Measurements from ENCODE around the gene DHX35. TPM values are rescaled to one million over a fixed set of nuclear protein-coding genes. Genes with fewer than 3 reads are reported as not detected.

Gene DHX35
- total RNA-seq, 1 donor from 2014 or later: 9.5 TPM

DNA sequence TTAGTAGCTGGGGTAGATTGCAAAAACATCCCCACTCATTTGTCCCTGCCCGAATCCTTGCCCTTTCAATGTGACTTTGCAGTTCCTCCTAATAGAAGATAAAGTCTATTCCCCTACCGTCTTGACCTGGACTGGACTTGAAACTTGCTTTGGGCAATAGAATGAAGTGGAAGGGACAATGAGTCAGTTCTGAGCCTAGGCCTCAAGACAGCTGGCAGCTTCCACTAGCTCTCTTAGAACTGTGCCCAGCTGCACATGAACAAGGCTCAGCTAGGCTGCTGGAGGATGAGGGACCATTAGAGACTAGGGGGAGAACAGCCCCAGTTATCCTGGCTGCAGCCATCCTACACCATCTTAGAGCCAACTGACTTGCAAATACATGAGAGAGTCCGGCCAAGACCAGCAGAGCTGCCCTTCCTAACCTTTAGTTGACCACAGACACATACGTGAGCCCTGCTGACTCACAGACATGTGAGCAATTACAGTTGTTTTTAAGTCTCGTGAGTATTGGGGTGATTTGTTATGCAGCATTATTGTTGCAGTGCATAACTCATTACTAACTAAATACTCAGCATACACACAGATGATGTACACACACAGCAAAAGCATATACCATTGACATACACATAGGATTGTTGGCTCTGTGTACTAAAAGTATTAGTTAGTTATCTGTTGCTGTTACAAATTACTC lies 105.5 kb downstream of the DHX35 start:
- no peak overlapping the region for H3K27ac Mint-ChIP-seq
- ChIA-PET CTCF (interaction anchor here (1.3 to 1.5 kb wide), 2 partner anchors 13 to 19 kb away, joined by 4 to 5 read pairs; no protein-coding TSS in a partner anchor), POLR2A (no interaction called here)
- no peak for TF ChIP-seq CTCF (IDR thresholded peaks at IDR 0.05)
- H3K4me1 Mint-ChIP-seq: no peaks in the 10 kb centered on the region
- ATAC-seq (ENCODE audit: low read depth) (no peak), DNase-seq (no peak)
- H3K36me3 Mint-ChIP-seq (ENCODE audit: low read depth): no peaks in the 10 kb centered on the region
- peaks cover 26% of the 10 kb centered on the region for H3K27me3 Mint-ChIP-seq
- intact Hi-C loops (cut with micrococcal nuclease): no loop called here
- peaks cover 5% of the 10 kb centered on the region for H3K9me3 Mint-ChIP-seq
- no peak overlapping the region for H3K4me3 Mint-ChIP-seq

- Mint-ChIP-seq H3K36me3 (ENCODE audit: low read depth) (no peaks in the 10 kb centered on the region), H3K4me3 (no peak overlapping the region), H3K27me3 (peaks cover 35% of the 10 kb centered on the region), H3K4me1 (no peaks in the 10 kb centered on the region), H3K9me3 (peaks cover 5% of the 10 kb centered on the region), H3K27ac (no peak overlapping the region)
- TF ChIP-seq CTCF (IDR thresholded peaks at IDR 0.05): no peak
- CTCF ChIA-PET: interaction anchor here (1.8 kb wide), 1 partner anchor 11 kb away, joined by 5 read pairs; no protein-coding TSS in a partner anchor
- intact Hi-C loops (cut with micrococcal nuclease): no loop called here
- no peak for DNase-seq
- ATAC-seq (ENCODE audit: low read depth): no peak
- POLR2A ChIA-PET: no interaction called here
Measured at GRCh38 chr20:39069976-39070375, 107.8 kb downstream of the DHX35 start.

GRCh38 chr20:39070484-39071231 lies 108.5 kb downstream of the DHX35 start:
- H3K27me3 Mint-ChIP-seq: peaks cover 35% of the 10 kb centered on the region
- H3K36me3 Mint-ChIP-seq (ENCODE audit: low read depth): no peaks in the 10 kb centered on the region
- ATAC-seq (ENCODE audit: low read depth): no peak
- H3K9me3 Mint-ChIP-seq: peaks cover 5% of the 10 kb centered on the region
- DNase-seq: no peak
- intact Hi-C loops (cut with micrococcal nuclease): no loop called here
- no peak overlapping the region for H3K27ac Mint-ChIP-seq
- no peak for TF ChIP-seq CTCF (IDR thresholded peaks at IDR 0.05)
- CTCF ChIA-PET: no interaction called here
- H3K4me3 Mint-ChIP-seq: no peak overlapping the region
- POLR2A ChIA-PET: no interaction called here
- H3K4me1 Mint-ChIP-seq: no peaks in the 10 kb centered on the region

GRCh38 chr20:39072132-39072531 lies 110.0 kb downstream of the DHX35 start:
- no peak overlapping the region for H3K27ac Mint-ChIP-seq
- ChIA-PET CTCF (no interaction called here), POLR2A (no interaction called here)
- H3K36me3 Mint-ChIP-seq (ENCODE audit: low read depth): no peaks in the 10 kb centered on the region
- H3K4me3 Mint-ChIP-seq: no peak overlapping the region
- TF ChIP-seq CTCF (IDR thresholded peaks at IDR 0.05): no peak
- no peaks in the 10 kb centered on the region for H3K4me1 Mint-ChIP-seq
- intact Hi-C loops (cut with micrococcal nuclease): no loop called here
- peaks cover 38% of the 10 kb centered on the region for H3K27me3 Mint-ChIP-seq
- DNase-seq (no peak), ATAC-seq (ENCODE audit: low read depth) (no peak)
- H3K9me3 Mint-ChIP-seq: peaks cover 5% of the 10 kb centered on the region

DNA sequence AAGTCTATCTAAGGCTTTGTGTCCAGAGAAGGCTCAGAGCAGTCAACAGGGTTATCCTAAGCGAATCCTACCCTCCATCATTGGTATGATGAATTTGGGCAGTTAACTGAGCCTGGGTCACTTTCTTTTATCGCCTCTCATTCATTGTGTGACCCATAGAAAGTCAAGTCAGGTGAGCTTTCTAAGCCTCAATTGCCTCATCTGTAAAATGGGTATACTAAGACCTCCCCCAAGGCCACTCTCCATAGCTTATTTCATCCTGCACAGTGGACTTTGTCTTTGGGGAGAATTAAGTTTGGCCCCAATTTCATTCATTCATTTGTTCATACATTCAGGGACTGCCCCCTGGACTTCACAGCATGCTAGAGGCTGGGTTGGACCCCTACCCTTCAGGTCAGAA lies 110.5 kb downstream of the DHX35 start:
- TF ChIP-seq CTCF (IDR thresholded peaks at IDR 0.05): no peak
- POLR2A ChIA-PET: no interaction called here
- CTCF ChIA-PET: no interaction called here
- H3K4me3 Mint-ChIP-seq: no peak overlapping the region
- no peak overlapping the region for H3K27ac Mint-ChIP-seq
- DNase-seq: no peak
- intact Hi-C loops (cut with micrococcal nuclease): no loop called here
- no peaks in the 10 kb centered on the region for H3K4me1 Mint-ChIP-seq
- H3K9me3 Mint-ChIP-seq: peaks cover 5% of the 10 kb centered on the region
- peaks cover 37% of the 10 kb centered on the region for H3K27me3 Mint-ChIP-seq
- no peaks in the 10 kb centered on the region for H3K36me3 Mint-ChIP-seq (ENCODE audit: low read depth)
- ATAC-seq (ENCODE audit: low read depth): no peak
